ENCODE measurements around the gene DLX6.
"Not testable (repeated sequence)": the region's sequence is repeated elsewhere in the genome, so short reads cannot be mapped to it uniquely, and the experiment has no call there.

The DLX6 gene

GRCh38 chr7:97024209-97025129 is 19.1 kb downstream of the DLX6 start, which contains the start of gene DLX5:
Gene DLX5, minus strand, starts transcription at chr7:97024831. Its CDS starts 208 bp downstream, at chr7:97024623.
- no peak for DNase-seq (ENCODE audit: low read depth)

- DNase-seq (ENCODE audit: low read depth), result no peak
Measured at GRCh38 chr7:97025130-97025499, 19.8 kb downstream of the DLX6 start.

GRCh38 chr7:97025983-97026714 is 20.8 kb downstream of the DLX6 start:
- no peak for DNase-seq (ENCODE audit: low read depth)

GRCh38 chr7:97026715-97027426 is 21.5 kb downstream of the DLX6 start:
- no peak for DNase-seq (ENCODE audit: low read depth)

GRCh38 chr7:97027427-97028234 is 22.3 kb downstream of the DLX6 start:
- DNase-seq (ENCODE audit: low read depth), result peak; percentile 56

GRCh38 chr7:97034213-97034852 is 29.0 kb downstream of the DLX6 start:
- not testable (repeated sequence) for DNase-seq (ENCODE audit: low read depth)

- DNase-seq (ENCODE audit: low read depth), result no peak
Measured at GRCh38 chr7:97039374-97040065, 34.2 kb downstream of the DLX6 start.

GRCh38 chr7:97043281-97043680 is 37.9 kb downstream of the DLX6 start:
- DNase-seq (ENCODE audit: low read depth), result no peak
